Activated B cell treated with CpG ODN at 0.5 μM for 24 hours (primary cell): ENCODE measurements around the gene USP25. TPM values are rescaled to one million over a fixed set of nuclear protein-coding genes. Genes with fewer than 3 reads are reported as not detected.

Experiments used
- ATAC-seq: fragments of 200-7000 bp; cut with Tn5 transposase; one replicate; pipeline ENCODE4 v1.10.0; 2021; ENCODE audit warnings: low read depth, mild to moderate bottlenecking, moderate library complexity
- CTCF ChIA-PET: fragments of 350-600 bp; sonication (Branson Sonifier 250); formaldehyde crosslinking; loops from one replicate; lab custom pipeline; 2021; ENCODE audit warnings: antibody characterized with exemption; lab: Charles Lee
- POLR2A ChIA-PET: fragments of 350-600 bp; sonication (Branson Sonifier 250); formaldehyde crosslinking; loops from one replicate; lab custom pipeline; 2021; ENCODE audit warnings: antibody characterized with exemption; lab: Charles Lee
- DNase-seq: peaks from one replicate; pipeline ENCODE4 v3.0.0; 2022
- H3K27ac Mint-ChIP-seq: one replicate; pipeline ENCODE4 v1.8.0; 2020; ENCODE audit warnings: mixed read lengths
- H3K27me3 Mint-ChIP-seq: one replicate; pipeline ENCODE4 v1.8.0; 2021; ENCODE audit warnings: mixed read lengths
- H3K36me3 Mint-ChIP-seq: one replicate; pipeline ENCODE4 v1.8.0; 2021; ENCODE audit warnings: low read depth, mixed read lengths
- H3K4me1 Mint-ChIP-seq: one replicate; pipeline ENCODE4 v1.8.0; 2021; ENCODE audit warnings: mixed read lengths
- H3K4me3 Mint-ChIP-seq: one replicate; pipeline ENCODE4 v1.8.0; 2020; ENCODE audit warnings: mild to moderate bottlenecking, mixed read lengths
- H3K9me3 Mint-ChIP-seq: one replicate; pipeline ENCODE4 v1.8.0; 2020; ENCODE audit warnings: mixed read lengths
- CTCF ChIP-seq: fragments of 200-600 bp; IDR thresholded peaks from one replicate; pipeline ENCODE4 v1.8.0; 2022; ENCODE audit warnings: antibody characterized with exemption, mild to moderate bottlenecking
- intact Hi-C: fragments of 100-400 bp; cut with micrococcal nuclease; formaldehyde crosslinking; loops from one replicate; pipeline ENCODE4 v1.15.1; 2024
- total RNA-seq: library from RNA; stranded (reverse); gene quantifications from 2 replicates; pipeline ENCODE4 v1.2.3, GENCODE V29; 2022

USP25 gene
- total RNA-seq, 1 donor from 2014 or later, result 38.3 TPM

DNA sequence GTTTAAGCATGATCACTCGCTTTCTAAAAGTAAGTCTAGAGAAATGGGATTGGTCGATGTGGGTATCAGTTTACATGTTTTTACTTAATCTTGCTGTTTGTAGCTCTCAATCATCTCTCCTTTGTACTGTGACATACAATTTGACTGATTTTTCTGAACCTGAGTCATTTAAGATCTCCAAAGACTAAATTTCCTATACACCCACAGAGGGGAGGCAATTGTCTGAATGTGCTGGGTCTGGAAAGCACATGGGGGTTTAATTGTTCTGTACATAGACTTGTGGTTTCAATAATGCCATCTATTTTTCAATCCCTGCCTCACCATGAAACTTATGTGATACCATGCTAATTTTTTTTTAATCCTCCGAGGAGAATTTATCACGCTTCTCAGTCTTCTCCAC lies 65.8 kb downstream of the USP25 start:
- CTCF ChIA-PET, result no interaction called here
- H3K27ac Mint-ChIP-seq, result no peak overlapping the region
- ATAC-seq, result no peak
- DNase-seq, result no peak
- TF ChIP-seq CTCF, result no peak
- peaks cover 16% of the 10 kb centered on the region for H3K4me1 Mint-ChIP-seq
- H3K9me3 Mint-ChIP-seq, result no peaks in the 10 kb centered on the region
- POLR2A ChIA-PET, result no interaction called here
- H3K27me3 Mint-ChIP-seq, result no peaks in the 10 kb centered on the region
- no peak overlapping the region for H3K4me3 Mint-ChIP-seq
- H3K36me3 Mint-ChIP-seq, result peaks cover 50% of the 10 kb centered on the region
- intact Hi-C loops, result no loop called here

DNA sequence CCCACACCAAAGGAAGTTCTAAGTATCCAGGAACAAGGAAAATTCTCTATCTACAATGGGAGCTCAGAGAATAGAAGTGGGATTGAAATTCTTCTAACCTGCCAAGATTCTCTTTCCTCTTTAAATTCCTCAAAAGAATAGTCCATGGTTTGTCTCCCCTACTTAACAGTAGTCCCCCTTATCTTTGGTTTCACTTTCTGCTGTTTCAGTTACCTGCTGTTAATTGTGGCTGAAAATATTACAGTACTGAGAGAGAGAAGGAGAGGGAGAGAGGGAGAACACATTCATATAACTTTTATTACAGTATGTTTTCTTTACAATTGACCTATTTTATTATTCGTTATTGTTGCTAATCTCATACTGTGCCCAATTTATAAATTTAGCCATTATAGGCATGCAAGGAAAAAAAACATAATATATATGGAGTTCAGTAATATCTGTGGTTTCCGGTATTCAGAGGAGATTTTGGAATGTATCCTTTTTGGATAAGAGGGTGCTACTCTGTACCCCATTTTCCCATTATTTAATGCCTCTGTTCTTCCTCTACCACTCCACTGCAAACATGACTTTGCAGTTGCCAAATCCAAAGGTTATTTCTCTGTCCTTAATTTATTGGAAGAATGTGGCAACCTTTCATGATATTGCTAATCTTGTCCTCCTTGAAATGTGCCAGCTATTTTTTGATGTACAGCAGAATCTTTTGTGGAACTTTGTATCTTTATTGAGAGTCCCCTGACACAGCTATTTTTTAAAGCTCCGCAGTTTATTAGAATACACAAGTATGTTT lies 68.0 kb downstream of the USP25 start:
- no peak for TF ChIP-seq CTCF
- intact Hi-C loops, result no loop called here
- Mint-ChIP-seq H3K9me3 (no peaks in the 10 kb centered on the region), H3K27ac (no peak overlapping the region), H3K27me3 (no peaks in the 10 kb centered on the region), H3K4me1 (peaks cover 18% of the 10 kb centered on the region), H3K4me3 (no peak overlapping the region), H3K36me3 (peaks cover 58% of the 10 kb centered on the region)
- POLR2A ChIA-PET, result no interaction called here
- CTCF ChIA-PET, result interaction anchor here (1.4 kb wide), 1 partner anchor 10 kb away, joined by 5 read pairs; no protein-coding TSS in a partner anchor
- DNase-seq (no peak), ATAC-seq (no peak)

DNA sequence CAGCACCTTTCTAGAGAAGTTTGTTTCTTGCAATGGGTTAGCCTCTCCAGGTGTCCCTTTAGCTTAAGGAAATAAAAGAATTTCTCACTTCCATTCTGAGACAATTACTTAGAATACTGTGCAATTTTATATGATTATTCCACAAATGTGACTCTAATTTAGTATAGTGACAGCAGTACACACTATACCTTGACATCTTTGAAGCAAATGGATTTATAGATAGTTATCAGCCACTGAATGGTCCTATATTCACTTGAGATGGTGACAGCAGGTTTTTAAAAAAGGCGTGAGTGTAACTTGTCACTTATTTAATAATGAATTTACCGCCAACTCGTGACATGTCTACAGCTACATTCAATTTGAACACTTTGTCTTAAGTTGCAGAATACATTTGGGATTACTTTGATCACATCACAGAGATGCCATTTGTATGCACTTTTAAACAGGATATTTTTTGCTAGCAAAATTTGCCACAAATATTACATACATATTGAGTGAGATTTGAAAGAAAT lies 71.6 kb downstream of the USP25 start:
- Mint-ChIP-seq H3K9me3 (no peaks in the 10 kb centered on the region), H3K4me1 (peaks cover 9% of the 10 kb centered on the region), H3K27ac (no peak overlapping the region), H3K27me3 (no peaks in the 10 kb centered on the region), H3K36me3 (peaks cover 59% of the 10 kb centered on the region), H3K4me3 (no peak overlapping the region)
- POLR2A ChIA-PET, result no interaction called here
- intact Hi-C loops, result no loop called here
- CTCF ChIA-PET, result no interaction called here
- DNase-seq, result no peak
- ATAC-seq, result no peak
- TF ChIP-seq CTCF, result no peak

GRCh38 chr21:15804247-15805005 lies 74.6 kb downstream of the USP25 start:
- no peaks in the 10 kb centered on the region for H3K9me3 Mint-ChIP-seq
- no peak for TF ChIP-seq CTCF
- POLR2A ChIA-PET, result no interaction called here
- H3K36me3 Mint-ChIP-seq, result peaks cover 56% of the 10 kb centered on the region
- peaks cover 2% of the 10 kb centered on the region for H3K4me1 Mint-ChIP-seq
- intact Hi-C loops, result loop anchor here (5.0 kb wide), 1 partner anchor 32 kb away; no protein-coding TSS in a partner anchor
- CTCF ChIA-PET, result no interaction called here
- DNase-seq (no peak), ATAC-seq (no peak)
- H3K4me3 Mint-ChIP-seq, result no peak overlapping the region
- no peak overlapping the region for H3K27ac Mint-ChIP-seq
- no peaks in the 10 kb centered on the region for H3K27me3 Mint-ChIP-seq

DNA sequence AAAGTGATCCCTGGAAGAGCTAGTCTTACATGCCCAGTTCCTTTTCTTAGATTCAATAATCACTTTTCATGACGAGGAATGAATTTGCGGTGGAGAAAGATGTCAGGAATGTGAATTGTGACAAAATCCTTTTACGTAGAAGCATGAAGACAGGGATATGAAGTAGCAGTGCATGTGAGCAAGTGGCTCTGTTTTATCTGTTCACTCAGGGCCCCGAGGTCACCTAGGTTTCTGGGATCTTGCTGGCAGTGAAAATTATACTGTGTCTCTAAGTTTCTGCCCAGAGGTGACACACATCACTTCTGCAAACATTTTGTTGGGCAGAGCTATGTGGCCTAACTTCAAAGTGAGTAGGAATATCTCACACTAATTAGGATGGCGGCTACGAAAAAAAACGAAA lies 79.3 kb downstream of the USP25 start:
- Mint-ChIP-seq H3K27ac (no peak overlapping the region), H3K36me3 (peaks cover 73% of the 10 kb centered on the region), H3K4me1 (no peaks in the 10 kb centered on the region), H3K4me3 (no peak overlapping the region), H3K9me3 (peaks cover 9% of the 10 kb centered on the region), H3K27me3 (no peaks in the 10 kb centered on the region)
- DNase-seq, result no peak
- TF ChIP-seq CTCF, result no peak
- POLR2A ChIA-PET, result no interaction called here
- CTCF ChIA-PET, result no interaction called here
- intact Hi-C loops, result loop anchor here (5.0 kb wide), 1 partner anchor 37 kb away; no protein-coding TSS in a partner anchor
- no peak for ATAC-seq
